DOHH2 (cell line): Measurements from ENCODE around the gene PDZRN3.

Experiments
- H3F3A ChIP-seq: fragments of 200-600 bp; sonication (generic), shearing (Covaris generic); 2 replicates; pipeline ENCODE4 v1.6.0; 2016; ENCODE audit warnings: antibody characterized with exemption, mild to moderate bottlenecking; ENCODE audit not compliant: control insufficient read depth, insufficient read depth
- H3K27ac ChIP-seq: fragments of 200-600 bp; sonication (generic); 2 replicates; pipeline ENCODE4 v1.5.1; 2014; ENCODE audit warnings: low read depth, mild to moderate bottlenecking, low read length, moderate library complexity
- H3K27me3 ChIP-seq: fragments of 200-600 bp; sonication (generic); 2 replicates; pipeline ENCODE4 v1.6.1; 2014; ENCODE audit warnings: mild to moderate bottlenecking, low read length, mixed read lengths; ENCODE audit not compliant: control insufficient read depth
- H3K36me3 ChIP-seq: fragments of 200-600 bp; sonication (generic); 2 replicates; pipeline ENCODE4 v1.6.1; 2014; ENCODE audit warnings: mild to moderate bottlenecking, low read length, moderate library complexity, mixed read lengths; ENCODE audit not compliant: control insufficient read depth
- H3K4me1 ChIP-seq: fragments of 200-600 bp; sonication (generic); 2 replicates; pipeline ENCODE4 v1.6.1; 2014; ENCODE audit warnings: mild to moderate bottlenecking, low read length, mixed read lengths; ENCODE audit not compliant: control insufficient read depth
- H3K4me2 ChIP-seq: fragments of 200-600 bp; sonication (generic); 2 replicates; pipeline ENCODE4 v1.6.0; 2014; ENCODE audit warnings: mild to moderate bottlenecking, low read length, moderate library complexity
- H3K4me3 ChIP-seq: fragments of 200-600 bp; sonication (generic); 2 replicates; pipeline ENCODE4 v1.5.1; 2014; ENCODE audit warnings: mild to moderate bottlenecking, low read length, mixed read lengths
- H3K79me2 ChIP-seq: fragments of 200-600 bp; sonication (generic); 2 replicates; pipeline ENCODE4 v1.6.1; 2014; ENCODE audit warnings: mild to moderate bottlenecking, low read length, mixed read lengths; ENCODE audit not compliant: control insufficient read depth
- H3K9me2 ChIP-seq: fragments of 200-600 bp; sonication (generic); replicated peaks from 2 replicates; pipeline ENCODE4 v1.6.1; 2014; ENCODE audit warnings: mild to moderate bottlenecking, low read length, mixed read lengths; ENCODE audit not compliant: control insufficient read depth
- H3K9me3 ChIP-seq: fragments of 200-600 bp; sonication (generic); 2 replicates; pipeline ENCODE4 v1.6.1; 2014; ENCODE audit warnings: antibody characterized with exemption, low read length, mixed read lengths; ENCODE audit not compliant: control insufficient read depth, insufficient read depth
- H4K20me1 ChIP-seq: fragments of 200-600 bp; sonication (generic); 2 replicates; pipeline ENCODE4 v1.6.0; 2014; ENCODE audit warnings: low read depth, mild to moderate bottlenecking, antibody characterized with exemption, low read length, moderate library complexity; ENCODE audit not compliant: control insufficient read depth, insufficient read depth
- CTCF ChIP-seq: fragments of 200-600 bp; sonication (generic); IDR thresholded peaks from one replicate; pipeline ENCODE4 v1.5.1; 2014; ENCODE audit warnings: antibody characterized with exemption, mild to moderate bottlenecking, low read depth, low read length; ENCODE audit not compliant: poor library complexity, severe bottlenecking
- EZH2phosphoT487 ChIP-seq: fragments of 200-600 bp; sonication (generic); IDR thresholded peaks from 2 replicates; pipeline ENCODE4 v1.6.1; 2017; ENCODE audit warnings: borderline replicate concordance, mild to moderate bottlenecking, antibody characterized with exemption, low read length, moderate library complexity, mixed read lengths

Gene PDZRN3

GRCh38 chr3:73529308-73530021, 95.3 kb downstream of the PDZRN3 start:
- no peak for TF ChIP-seq CTCF
- no peak for TF ChIP-seq EZH2phosphoT487
- no peaks in the 10 kb centered on the region for H4K20me1 ChIP-seq
- no peaks in the 10 kb centered on the region for H3K36me3 ChIP-seq

GRCh38 chr3:73525591-73525990, 99.2 kb downstream of the PDZRN3 start:
- peaks cover 6% of the 10 kb centered on the region; the same call in 1 of the 2 replicates for H3K27me3 ChIP-seq
- no peaks in the 10 kb centered on the region for H3K9me2 ChIP-seq
- H3K79me2 ChIP-seq = no peaks in the 10 kb centered on the region
- no peaks in the 10 kb centered on the region for H3K36me3 ChIP-seq
- H3F3A ChIP-seq = no peaks in the 10 kb centered on the region
- no peaks in the 10 kb centered on the region for H4K20me1 ChIP-seq
- H3K9me3 ChIP-seq = no peaks in the 10 kb centered on the region
- no peak overlapping the region for H3K4me3 ChIP-seq
- no peak for TF ChIP-seq CTCF
- no peak for TF ChIP-seq EZH2phosphoT487
- no peak overlapping the region for H3K27ac ChIP-seq
- H3K4me1 ChIP-seq = no peaks in the 10 kb centered on the region
- no peak overlapping the region for H3K4me2 ChIP-seq

More at GRCh38 chr3:73529308-73530021, 95.3 kb downstream of the PDZRN3 start:
- Histone ChIP-seq H3K4me3 (no peak overlapping the region), H3K27ac (no peak overlapping the region), H3K9me2 (no peaks in the 10 kb centered on the region), H3F3A (no peaks in the 10 kb centered on the region), H3K27me3 (no peaks in the 10 kb centered on the region), H3K4me2 (no peak overlapping the region), H3K9me3 (no peaks in the 10 kb centered on the region), H3K4me1 (no peaks in the 10 kb centered on the region), H3K79me2 (no peaks in the 10 kb centered on the region)

- Histone ChIP-seq H3K27me3 (peaks cover 6% of the 10 kb centered on the region; the same call in 1 of the 2 replicates), H3K9me2 (no peaks in the 10 kb centered on the region), H3K4me3 (no peak overlapping the region), H3K9me3 (no peaks in the 10 kb centered on the region), H3K27ac (no peak overlapping the region), H3K36me3 (no peaks in the 10 kb centered on the region), H3K4me2 (no peak overlapping the region), H3K79me2 (no peaks in the 10 kb centered on the region), H4K20me1 (no peaks in the 10 kb centered on the region), H3K4me1 (no peaks in the 10 kb centered on the region), H3F3A (no peaks in the 10 kb centered on the region)
- TF ChIP-seq CTCF (no peak), EZH2phosphoT487 (no peak)
Measured at GRCh38 chr3:73523661-73524060, 101.1 kb downstream of the PDZRN3 start.
